HG03060 (cell line): Measurements from ENCODE around the gene TBC1D3B.
"Not testable (repeated sequence)": the region's sequence is repeated elsewhere in the genome, so short reads cannot be mapped to it uniquely, and the experiment has no call there.

Experiments used
- ATAC-seq: cut with Tn5 transposase; IDR thresholded peaks from one replicate; pipeline ENCODE4 v1.9.1; 2021; ENCODE audit warnings: low read depth, moderate number of reproducible peaks; ENCODE audit not compliant: unreplicated experiment

The TBC1D3B gene

DNA sequence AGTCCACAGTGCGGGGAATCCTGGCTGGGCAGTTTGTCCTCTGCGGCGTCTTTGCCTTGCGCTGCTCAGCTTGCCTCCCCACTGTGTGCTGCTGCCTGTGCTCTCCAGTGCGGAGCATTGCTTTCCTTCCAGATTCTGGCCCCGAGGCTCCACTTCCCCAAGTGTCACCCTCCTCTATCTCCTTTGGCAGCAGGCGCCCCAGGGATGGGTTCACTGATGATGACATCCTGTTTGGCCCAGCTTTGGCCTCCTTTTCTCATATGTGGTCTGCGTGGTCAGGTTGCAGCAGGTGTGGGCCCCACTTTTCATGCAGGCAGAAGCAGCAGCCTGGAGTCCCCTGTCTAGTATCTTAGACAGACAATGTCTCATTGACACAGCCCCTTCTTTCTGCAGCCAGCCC, 25.1 kb upstream of the TBC1D3B start:
- ATAC-seq, result not testable (repeated sequence)

DNA sequence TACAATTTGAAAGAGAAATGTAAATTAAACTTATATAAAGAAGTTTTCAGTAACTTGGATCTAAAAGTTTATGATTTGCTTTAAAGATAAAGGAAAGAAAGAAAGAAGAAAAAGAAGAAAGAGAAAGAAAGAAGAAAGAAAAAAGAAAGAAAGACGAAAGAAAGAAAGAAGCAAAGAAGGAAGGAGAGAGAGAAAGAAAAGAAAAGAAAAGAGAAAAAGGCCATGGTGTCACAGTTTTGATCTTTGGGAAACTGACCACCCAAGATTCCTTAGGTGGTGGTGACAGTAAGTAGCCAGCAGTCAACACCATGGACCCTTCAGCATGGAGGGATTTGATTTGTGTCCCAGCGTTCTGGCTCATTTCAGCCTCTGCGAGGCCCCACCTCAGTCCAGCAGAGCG, 24.7 kb upstream of the TBC1D3B start:
- not testable (repeated sequence) for ATAC-seq

DNA sequence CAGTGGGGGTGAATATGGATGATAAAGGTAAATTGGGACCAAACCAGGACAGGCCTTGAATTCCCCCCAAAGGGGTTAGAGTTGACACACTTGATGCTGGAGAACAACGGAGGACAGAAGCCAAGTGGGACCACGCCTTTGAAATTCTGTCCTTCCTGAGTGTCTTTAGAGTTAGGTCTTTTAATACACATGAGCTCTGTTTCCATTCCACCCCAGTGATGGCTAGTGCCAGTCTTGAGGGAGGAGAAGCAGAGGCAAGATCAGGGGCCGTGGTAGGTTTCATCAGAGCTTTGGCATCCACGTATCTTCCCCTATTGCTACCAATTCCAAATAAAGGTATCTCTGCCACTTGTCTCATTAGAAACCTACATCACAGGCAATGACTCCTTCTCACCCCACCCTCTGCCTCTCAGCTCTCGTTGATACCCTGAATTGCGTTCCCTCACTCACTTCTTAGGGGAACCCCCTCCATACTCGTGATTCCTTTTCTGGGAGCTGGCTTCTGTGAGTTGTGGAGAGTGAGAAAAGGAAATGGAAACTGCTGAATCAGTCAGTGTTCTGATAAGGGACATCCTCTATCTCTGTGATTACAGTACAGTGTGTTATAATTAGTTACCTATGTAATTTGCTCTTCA, 22.5 kb upstream of the TBC1D3B start:
- no peak for ATAC-seq

DNA sequence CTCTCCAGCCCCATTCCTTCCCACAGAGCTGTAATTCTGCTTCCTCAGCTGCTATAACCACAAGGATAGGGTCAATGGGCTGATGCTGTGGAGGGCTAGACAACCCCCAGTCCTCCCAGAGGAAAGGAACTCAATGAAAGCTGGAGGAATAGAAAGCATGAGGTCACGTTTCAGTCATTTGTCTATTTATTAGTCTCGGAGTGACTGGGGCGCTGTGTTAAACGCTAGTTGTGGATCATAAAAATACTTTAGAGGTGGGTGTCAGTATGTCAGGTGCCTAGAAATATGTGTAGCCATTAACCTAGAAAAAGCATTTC, 20.9 kb upstream of the TBC1D3B start:
- no peak for ATAC-seq

DNA sequence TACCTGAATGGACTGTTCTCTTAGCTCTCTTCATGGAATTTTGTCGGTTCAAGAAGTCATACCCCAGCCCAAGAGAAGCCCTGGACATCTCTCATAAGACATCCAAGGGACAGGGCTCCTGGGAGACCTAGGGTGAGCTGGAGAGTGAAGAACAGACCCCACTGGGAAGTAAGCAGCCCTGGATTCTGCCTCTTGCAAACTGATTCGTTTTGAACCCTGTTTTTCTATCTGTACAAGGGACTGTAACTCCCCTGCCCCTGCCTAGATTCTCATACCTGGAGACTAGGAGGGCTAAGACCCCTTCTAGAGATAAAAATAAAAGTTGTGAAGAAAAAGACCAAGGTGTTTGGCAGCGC, 19.7 kb upstream of the TBC1D3B start:
- ATAC-seq, result no peak

DNA sequence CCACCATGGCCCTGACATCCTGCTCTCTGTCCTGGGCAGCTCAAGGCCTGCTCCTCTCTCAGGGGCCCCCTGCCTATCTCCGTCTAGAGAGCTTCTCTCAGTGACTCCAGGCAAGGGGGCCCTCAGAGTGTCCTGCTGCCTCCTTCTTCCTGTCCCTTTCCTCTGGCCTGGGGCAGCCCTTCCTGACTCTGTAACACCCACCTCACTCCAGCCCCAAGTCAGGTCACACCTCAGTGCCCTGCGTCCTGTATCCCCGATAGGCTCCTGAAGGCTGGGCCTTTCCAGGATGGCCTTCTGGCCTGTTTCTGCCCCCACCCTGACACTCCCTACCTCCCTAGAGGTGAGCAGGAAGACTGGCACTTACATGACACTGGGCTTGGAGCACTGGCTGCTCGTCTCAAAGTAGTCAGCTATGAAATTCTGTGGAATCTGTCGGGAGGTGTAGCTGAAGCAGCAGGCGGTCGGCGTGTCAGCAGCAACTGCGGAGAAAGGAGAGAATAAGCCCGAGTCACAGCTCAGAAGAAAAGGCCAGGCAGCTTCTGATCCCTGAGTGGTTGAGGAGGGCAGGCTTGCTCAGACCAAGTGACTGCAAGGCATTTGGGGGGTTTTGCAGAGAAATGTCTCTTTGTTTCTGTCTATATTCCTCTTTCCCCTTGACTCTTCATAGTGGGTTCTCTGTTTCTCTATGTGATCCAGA, 19.1 kb upstream of the TBC1D3B start:
- no peak for ATAC-seq

DNA sequence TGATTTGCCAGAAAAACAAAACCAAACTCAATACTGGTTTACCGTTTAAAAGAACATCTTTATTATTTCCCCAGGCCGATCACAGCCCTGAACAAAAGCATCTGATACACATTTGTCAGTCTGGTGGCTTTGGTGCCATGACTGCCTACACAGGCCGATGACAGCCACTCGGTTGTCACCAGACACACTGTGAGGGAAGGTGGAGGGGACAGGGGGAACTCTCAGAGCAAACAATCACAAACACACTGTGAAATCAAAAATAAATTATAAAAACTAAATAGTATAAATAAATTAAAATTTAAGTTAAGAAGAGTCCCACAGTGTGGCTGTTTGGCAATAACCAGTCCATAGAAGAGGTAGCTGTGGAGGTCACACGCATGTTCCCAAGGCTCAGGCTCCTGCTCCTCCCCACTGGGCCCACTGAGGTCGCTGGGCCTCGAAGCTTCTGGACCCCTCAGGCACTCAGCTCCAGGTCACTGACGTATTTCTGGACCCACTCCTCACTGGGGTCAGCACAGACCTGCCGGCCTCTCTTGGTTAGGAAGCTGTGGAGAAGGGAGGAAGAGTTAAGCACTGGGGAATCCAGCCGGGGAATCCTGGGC, 18.5 kb upstream of the TBC1D3B start:
- ATAC-seq, result not testable (repeated sequence)

DNA sequence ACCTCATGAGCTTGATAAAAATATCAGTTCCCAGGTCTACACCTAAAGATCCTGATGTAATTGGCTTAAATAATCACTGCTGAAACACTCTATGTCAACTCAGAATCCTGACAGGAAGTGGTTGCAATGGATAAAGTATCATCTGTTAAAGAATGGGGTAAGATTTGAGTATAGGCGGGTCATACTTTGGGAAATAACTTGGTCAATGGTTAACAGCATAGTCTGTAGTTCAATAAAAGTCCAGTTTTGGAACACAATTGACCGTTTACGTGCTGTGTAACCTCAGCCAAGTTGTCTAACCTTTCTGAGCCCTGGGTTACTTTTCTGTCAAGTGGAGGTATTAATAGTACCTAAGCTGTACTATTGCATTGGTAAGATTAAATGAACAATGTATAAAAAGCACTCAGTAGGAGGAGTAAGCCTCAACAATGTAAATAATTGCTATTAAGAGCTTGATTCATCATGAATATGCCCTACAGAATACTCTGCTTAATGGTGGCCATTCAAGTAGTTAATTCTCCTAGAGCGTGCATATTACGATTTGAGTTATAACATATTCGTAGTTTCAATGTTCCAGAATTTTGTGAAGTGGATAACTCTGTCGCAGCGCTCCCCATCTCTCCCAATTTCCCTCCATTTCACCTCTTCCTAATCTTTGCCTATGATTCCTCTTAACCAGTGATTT, 17.9 kb upstream of the TBC1D3B start:
- ATAC-seq, result not testable (repeated sequence)

DNA sequence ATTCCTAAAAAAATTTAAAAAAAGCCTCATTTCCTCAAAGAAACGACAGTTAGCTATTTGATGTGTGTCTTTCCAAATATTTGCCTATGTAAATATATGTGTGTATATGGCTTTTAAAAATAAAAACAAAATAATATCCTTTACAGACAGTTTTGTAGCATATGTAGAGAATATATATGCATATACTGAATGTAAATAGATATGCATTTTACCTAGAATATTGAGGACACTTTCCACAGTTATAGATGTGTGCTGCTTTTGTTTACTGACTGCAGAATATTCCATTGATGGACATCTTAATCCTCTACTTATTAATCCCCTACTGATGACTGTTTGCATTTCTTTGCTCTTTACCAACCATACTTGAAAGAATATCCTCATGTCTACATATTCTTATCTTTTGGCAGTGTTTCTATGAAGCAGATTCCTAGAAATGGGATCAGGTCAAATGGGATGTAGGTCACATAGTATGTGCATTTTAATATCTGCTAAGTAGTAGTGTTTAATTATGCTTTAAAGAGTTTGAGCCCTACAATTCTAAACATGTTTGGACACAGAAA, 16.9 kb upstream of the TBC1D3B start:
- ATAC-seq, result no peak

DNA sequence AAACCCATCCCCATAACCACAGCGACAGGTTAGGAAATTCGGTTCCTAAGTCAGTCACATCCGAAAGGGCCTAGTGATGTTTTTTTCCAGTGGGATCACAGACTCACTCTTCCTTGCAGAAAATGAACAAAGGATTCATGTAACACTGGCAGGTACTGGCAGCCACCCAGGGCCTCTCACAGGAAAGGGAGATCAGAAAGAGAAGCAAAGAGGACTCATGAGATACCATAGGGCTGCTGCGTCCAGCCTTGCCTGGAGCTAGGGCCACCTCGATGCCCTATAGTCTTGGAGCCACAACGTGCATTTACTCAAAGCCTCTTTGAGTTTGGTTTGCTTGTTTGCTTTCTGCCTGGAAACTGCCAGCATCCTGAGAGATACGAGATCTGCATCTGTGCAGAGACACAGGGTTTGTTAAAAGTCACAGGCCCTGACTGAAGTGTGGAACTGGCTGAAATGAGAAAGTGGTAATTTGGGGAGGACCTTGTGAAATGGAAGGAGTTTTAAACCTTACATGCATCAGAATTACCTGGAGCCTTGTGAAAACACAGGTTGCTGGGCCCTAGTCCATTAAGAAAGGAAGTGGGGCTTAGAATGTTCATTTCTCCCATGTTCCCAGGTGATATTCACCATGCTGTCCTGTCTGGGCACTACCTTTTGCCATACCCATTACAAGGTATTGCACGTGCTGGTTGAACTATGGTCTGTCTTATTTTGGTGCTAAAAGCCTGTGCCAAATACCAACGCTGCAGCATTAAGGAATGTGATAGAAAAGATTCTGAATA, 14.3 kb upstream of the TBC1D3B start:
- ATAC-seq, result not testable (repeated sequence)

DNA sequence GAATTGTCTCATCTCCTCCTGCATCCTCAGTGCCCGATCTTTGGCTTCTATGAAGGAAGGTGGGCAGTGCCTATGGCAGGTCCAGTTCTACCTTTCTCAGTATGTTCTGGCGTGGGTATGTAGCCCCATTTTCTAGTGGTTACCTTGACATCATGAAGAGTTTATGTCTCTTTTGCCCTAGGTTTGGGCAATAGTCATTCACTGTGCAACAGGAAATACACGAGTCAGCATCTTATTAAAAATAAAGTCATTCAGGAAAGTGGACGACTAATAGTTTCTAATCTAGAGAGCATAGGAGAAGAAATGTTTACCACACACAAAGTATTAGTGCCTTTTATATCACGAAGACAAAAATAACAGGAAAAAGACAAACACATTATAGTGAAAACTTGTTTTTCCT, 13.6 kb upstream of the TBC1D3B start:
- not testable (repeated sequence) for ATAC-seq

DNA sequence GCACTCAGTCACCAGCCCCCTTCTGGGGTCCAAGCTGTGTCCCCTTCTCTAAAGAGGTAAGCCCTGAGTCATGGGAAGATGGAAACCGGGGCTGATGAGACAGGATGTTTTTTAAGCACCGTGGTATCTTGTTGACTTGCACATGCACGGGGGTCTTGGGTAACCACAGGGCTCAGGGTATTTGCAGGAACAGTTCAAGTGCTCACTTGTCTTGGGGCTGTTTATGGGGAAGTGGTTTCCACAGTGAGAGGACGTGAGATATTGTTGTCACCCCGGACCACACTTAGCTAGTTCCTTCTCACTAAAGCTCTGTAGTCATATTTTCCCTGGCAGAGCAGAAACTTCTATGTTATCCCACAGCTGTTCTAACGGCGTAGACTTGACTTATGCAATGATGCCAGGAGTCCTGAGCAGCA, 12.5 kb upstream of the TBC1D3B start:
- ATAC-seq, result no peak

DNA sequence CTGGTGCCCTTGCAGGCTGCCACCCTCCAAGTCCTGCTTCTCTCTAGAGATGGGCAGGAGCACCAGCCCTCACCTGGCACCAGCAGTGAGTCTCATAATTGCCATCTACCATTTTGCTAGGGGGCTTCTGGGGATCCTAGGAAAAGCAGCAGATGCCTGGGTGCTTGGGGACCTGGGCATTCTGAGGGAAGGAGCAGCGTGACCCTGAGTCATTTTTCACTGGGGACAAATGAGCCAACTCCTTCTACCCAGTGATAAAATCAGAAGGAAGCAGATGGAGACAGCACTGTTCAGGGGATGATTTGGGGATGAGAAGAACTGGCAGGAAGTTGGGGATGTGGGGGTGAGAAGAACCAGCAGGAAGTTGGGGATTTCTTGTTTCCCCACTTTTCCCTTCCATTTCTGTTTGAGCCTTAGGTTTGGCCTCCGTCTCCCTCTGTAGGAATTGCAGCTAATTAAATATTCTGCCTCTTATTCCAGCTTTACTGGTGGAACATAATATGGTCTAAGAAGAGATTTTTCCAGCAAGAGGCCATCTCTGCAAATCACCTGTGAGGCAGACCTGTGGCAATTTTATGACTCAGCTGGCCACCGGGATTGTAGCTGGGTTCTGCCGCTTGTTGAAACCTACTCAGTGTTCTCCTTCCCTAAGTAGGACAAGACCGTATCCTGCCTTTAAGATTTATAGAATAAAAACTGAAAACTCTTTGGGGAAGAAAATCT, 11.7 kb upstream of the TBC1D3B start:
- not testable (repeated sequence) for ATAC-seq

DNA sequence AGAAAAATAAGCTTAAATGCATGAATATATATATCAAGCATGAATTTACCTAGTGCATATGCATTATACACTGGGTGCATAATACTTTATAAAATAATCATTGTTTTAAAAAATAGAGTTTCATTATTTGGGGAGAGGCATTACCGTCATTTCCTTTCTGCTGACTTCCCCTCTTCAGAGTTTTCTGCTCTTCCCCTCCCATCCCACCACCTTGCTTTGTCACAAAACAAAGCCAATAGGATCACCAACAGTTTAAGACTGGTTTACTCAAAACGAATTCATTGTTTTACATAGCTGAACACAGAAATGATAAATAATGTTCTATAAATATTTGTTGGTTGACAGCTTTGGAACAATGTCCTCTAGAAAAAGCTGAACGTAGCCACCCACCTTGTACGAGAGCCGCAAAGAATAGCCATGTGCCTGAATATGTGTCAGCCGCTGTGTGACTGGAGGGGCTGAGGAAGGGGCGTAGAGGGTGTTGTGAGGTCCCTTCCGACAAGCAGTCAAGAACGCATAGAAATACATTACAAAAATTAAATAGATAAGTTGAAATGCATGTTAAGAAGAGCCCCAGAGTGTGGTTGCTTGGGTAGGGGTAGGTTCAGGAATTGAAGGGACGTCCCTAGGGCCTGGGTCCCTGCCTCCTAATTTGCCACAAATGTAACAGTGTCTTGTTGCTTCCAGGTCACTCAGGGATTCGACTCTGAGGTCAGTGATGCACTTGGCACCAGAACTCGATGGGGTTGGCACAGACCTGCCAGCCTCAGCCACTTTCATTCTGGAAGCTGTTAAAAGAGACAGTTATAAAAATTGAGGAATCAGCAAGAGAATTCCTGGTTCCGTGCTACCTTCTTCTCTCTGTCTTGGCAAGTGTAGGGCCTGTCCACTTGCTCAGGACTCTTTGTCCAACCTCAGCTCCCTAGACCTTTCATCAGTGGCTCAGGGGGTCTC, 10.7 kb upstream of the TBC1D3B start:
- ATAC-seq, result not testable (repeated sequence)

DNA sequence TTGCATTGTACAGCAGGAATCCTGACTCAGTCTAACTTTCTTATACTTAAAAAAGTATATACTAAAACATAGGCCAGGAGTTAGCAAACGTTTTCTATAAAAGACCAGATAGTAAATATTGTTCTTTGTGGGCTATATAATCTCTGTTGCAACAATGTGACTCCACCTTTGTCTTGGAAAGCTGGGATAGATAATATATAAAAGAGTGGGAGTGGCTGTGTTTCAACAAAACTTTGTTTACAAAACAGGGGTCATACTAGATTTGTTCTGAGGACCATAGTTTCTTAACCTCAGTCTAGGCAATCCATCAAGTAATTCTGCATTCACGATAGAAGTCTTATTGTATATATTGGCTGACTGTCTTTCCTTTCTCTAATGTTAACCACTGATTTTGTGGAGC, 9.0 kb upstream of the TBC1D3B start:
- no peak for ATAC-seq

DNA sequence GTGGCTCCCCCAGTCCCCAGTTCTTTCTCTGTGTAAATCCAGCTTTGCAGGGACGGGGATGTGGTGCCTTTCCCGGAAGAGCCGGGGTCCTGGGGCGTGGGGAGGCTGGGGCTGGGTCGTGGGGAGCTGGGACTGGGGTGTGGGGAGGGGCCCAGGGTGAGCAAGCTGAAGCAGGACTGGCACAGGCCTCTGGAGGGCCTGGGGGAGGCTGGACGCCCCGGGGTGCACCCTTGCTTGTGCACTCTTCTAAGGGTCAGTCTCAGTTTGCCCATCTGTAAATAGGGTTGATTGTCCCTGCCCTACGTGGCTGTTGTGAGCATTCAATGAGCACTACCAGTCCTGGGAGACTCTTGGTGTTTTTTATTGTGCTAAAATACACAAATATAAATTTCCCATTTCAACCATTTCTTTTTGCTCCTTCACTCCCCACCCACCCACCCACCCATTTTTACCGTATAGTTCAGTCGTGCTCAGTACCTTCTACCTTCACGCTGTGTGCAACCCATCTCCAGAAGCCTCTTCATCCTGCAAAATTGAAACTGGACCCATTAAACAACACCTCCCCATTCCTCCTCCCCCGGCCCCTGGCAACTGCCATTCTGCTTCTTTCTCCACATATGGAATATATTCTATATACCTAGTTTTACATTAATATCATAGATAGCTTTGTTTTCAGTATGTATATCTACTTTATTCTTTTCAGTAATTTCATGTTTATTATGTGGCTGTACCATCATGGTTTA, 7.8 kb upstream of the TBC1D3B start:
- no peak for ATAC-seq

DNA sequence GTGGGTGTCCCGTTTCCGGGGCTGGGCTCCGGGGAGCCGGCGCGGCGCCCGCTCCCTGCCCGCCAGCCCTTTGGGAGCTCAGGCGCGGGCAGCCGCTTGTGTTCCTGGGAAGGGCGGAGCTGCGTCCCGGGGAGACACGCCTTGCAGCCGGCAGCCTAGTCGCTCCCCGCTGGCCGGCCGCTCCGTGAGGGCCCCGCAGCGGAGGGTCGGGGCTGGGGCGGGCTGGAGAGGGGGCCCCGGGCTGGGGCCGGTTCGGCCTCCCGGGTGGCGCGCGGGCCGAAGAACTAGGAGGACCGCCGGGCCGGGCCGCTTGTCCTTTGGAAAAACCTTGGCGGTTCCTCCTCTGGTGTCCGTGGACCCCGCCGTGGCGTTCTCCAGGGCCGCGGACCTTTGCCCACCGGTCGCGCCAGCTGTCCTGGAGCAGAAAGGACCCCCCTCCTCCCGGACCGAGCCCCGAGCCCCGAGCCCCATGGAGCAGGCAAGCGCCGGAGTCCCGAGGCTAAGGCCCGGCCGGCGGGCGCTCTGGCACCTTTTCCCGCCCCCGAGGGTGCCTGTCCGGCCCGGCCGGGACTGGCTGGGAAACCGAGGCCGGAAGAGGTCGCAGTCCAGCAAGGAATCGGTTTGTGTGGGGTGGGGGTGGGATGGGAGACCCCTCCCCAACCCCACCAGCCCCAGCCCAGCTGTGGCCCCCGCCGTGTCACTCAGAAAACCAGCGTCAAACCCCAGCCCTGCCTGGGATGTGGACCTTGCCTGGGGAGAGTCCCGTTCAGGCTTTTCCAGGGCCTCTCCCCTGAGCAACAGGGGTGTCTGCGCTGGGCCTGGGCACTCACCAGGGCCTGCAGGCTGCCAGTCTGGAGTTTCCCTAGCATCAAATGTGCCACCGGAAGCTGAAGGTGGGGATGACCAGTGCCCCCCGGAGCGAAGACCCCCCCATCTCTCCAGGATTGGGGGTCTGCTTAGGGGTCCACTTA, 6.8 kb upstream of the TBC1D3B start:
- ATAC-seq, result no peak
